Pancreas (tissue), 10 donors: ENCODE results near the gene LRP1B. TPM values are rescaled to one million over a fixed set of nuclear protein-coding genes. Genes with fewer than 3 reads are reported as not detected.

ENCODE experiments used
- ATAC-seq, 4 donors: fragments of 200-7000 bp; cut with Tn5 transposase; one replicate each; pipeline versions ENCODE4 v1.8.0 to v1.9.1; 2020; ENCODE audit warnings: mild to moderate bottlenecking in 4 of 4, moderate library complexity in 4 of 4
- DNase-seq, 6 donors: peaks; one replicate each; pipeline ENCODE4 v3.0.0-alpha.2; 2020
- FAIRE-seq: peaks from 2 replicates; lab custom pipeline; 2012; peaks lifted over from hg19 to GRCh38; lab: Jason Lieb, UNC
- H3K27ac ChIP-seq, 4 donors: fragments of 200-600 bp; sonication (generic); 1 replicate in 3 of 4; 2 replicates in 1 of 4; pipeline versions ENCODE4 v1.5.0 to v1.8.0; 2020
- H3K27me3 ChIP-seq, 4 donors: fragments of 200-600 bp; one replicate each; pipeline ENCODE4 v1.8.0; 2021
- H3K36me3 ChIP-seq, 3 donors: fragments of 200-600 bp; sonication (generic) in 1 of 3; one replicate each; pipeline versions ENCODE4 v1.5.0 to v1.8.0; 2020 to 2021
- H3K4me1 ChIP-seq, 3 donors: fragments of 200-600 bp; one replicate each; pipeline ENCODE4 v1.8.0; 2021
- H3K4me3 ChIP-seq, 4 donors: fragments of 200-600 bp; sonication (generic) in 2 of 4; one replicate each; pipeline versions ENCODE4 v1.5.0 to v1.8.0; 2020 to 2021
- H3K9me3 ChIP-seq, 4 donors: fragments of 200-600 bp; one replicate each; pipeline ENCODE4 v1.8.0; 2021
- WGBS, 2 donors: extraction: QIAGEN DNeasy Blood & Tissue Kit; methylation state at CpG; one replicate each; pipeline ENCODE4 v1.1.7; 2013; 5-methylcytosine and 5-hydroxymethylcytosine counted together
- intact Hi-C, 3 donors: fragments of 100-400 bp; cut with DNase I; formaldehyde crosslinking; loops; one replicate each; pipeline versions ENCODE4 v1.11.1 to v1.14.2; 2022
- polyA plus RNA-seq, 2 donors: library from polyadenylated mRNA; stranded (reverse); fragments of 200-250 nt; gene quantifications; one replicate each; pipeline ENCODE4 v1.2.3, GENCODE V29; 2013
- total RNA-seq, 6 donors: library from RNA; stranded (reverse); fragmentation: NEBNext Ultra II Directional in 4 of 6; extraction: Animal tissue kit (Norgen Biotek cat#: 25700) in 4 of 6; gene quantifications; one replicate each; pipeline versions ENCODE4 v1.2.1 to v1.2.4, GENCODE V29; 2021 to 2023
- TF ChIP-seq, protein P1 (sequence below), 4 donors: fragments of 200-600 bp; sonication (generic) in 3 of 4; IDR thresholded peaks; one replicate each; pipeline versions ENCODE4 v1.5.0 to v1.8.0; 2021; ENCODE audit warnings: antibody characterized with exemption in 4 of 4
- donor health status: healthy with polysubstance abuse.
- donor health status: DM: no; HTN: no; CAD: no; lungs with moderate emphysema.
- donor health status: DM: no; HTN: no; CAD: no.
- donor health status: control.
- donor health status: control.
- donor health status: Bipolar disorder and iron deficiency.
- donor health status: DM: yes; HTN: yes; CAD: no.
- donor health status: DM: no; HTN: no; CAD: no.
- donor health status: DM: no; HTN: no; CAD: no.
- donor health status: DM: yes; HTN: yes; CAD: no.

Gene LRP1B
- total and polyA plus RNA-seq, 8 donors = 0.06 to 0.55 (median 0.25) TPM

DNA sequence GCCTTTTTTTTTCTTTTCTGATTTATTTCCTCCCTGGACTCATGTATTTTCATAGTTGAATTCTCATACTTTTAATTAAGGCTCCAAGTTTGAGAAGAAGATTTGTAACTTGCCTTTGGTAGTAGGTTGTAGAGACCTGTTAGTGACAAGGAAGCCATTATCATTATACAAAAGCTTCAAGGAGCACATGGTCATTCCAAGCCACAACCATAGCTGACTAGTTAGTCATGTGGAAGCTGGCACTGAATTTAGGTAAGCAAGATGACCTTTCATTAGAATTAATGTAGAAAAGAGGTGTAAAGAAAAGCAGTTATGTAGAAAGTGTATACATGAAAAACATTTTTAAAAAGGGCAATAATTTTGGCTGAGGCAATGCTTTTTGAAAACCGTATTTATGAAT, 89.7 kb downstream of the LRP1B start:
- Histone ChIP-seq H3K27me3 (no peaks in the 10 kb centered on the region), H3K4me3 (no peak overlapping the region), H3K27ac (no peak overlapping the region), H3K4me1 (no peaks in the 10 kb centered on the region), H3K9me3 (no peaks in the 10 kb centered on the region), H3K36me3 (no peaks in the 10 kb centered on the region)
- WGBS, 2 donors = 65 to 86% methylated on average over 1 of the region's 1 CpG
- TF ChIP-seq, protein P1, sequence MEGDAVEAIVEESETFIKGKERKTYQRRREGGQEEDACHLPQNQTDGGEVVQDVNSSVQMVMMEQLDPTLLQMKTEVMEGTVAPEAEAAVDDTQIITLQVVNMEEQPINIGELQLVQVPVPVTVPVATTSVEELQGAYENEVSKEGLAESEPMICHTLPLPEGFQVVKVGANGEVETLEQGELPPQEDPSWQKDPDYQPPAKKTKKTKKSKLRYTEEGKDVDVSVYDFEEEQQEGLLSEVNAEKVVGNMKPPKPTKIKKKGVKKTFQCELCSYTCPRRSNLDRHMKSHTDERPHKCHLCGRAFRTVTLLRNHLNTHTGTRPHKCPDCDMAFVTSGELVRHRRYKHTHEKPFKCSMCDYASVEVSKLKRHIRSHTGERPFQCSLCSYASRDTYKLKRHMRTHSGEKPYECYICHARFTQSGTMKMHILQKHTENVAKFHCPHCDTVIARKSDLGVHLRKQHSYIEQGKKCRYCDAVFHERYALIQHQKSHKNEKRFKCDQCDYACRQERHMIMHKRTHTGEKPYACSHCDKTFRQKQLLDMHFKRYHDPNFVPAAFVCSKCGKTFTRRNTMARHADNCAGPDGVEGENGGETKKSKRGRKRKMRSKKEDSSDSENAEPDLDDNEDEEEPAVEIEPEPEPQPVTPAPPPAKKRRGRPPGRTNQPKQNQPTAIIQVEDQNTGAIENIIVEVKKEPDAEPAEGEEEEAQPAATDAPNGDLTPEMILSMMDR (IDR thresholded peaks at IDR 0.05) = no peak
- ATAC-seq = no peak
- FAIRE-seq = no peak
- intact Hi-C loops = no loop called here
- no peak for DNase-seq

DNA sequence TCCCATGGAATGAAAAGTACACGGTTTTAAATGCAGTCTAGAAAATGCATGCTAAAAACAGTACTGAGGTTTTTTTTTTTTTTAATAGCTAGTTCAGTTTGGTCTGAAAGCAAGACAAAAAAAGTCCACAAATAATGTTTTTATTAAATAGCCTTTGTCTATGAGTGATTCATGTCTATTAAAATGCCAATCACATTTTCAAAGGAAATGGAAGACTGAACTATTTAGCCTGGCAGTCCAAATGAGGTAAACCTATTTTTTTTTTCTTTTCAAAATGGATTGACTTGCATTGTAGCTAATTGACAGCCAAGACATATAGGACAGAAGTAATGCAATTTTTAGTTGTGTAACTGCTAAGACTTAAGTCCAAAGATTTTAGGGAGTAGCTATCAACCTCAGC, 90.3 kb downstream of the LRP1B start:
- H3K27ac ChIP-seq = no peak overlapping the region
- H3K4me1 ChIP-seq = no peaks in the 10 kb centered on the region
- ATAC-seq (no peak), FAIRE-seq (no peak), DNase-seq (no peak)
- H3K27me3 ChIP-seq = no peaks in the 10 kb centered on the region
- TF ChIP-seq, protein P1 (IDR thresholded peaks at IDR 0.05) = no peak
- 38 to 53% methylated on average over 1 of the region's 1 CpG for WGBS, 2 donors
- no peak overlapping the region for H3K4me3 ChIP-seq
- intact Hi-C loops = no loop called here
- no peaks in the 10 kb centered on the region for H3K36me3 ChIP-seq
- no peaks in the 10 kb centered on the region for H3K9me3 ChIP-seq

DNA sequence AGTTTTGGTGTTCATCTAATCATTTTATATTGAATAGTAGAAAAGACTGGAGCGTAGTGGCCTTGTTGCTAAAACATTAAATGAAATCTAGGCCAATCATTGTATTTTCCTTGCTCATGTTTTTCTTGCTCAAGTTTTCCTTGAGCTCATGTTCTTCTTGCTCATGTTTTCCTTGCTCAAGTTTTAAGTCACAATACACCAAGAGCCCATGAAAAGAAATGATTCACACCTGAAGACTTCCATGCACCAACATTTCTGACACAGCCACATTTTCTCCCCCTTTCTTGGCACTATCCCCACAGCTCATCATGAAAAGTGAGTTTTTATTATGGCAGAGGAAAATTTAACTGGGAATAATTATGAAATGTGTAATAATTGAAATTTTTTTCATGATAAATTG, 92.0 kb downstream of the LRP1B start:
- 86 to 90% methylated on average over 1 of the region's 1 CpG for WGBS, 2 donors
- Histone ChIP-seq H3K27me3 (no peaks in the 10 kb centered on the region), H3K4me1 (no peaks in the 10 kb centered on the region), H3K27ac (no peak overlapping the region), H3K4me3 (no peak overlapping the region), H3K36me3 (no peaks in the 10 kb centered on the region), H3K9me3 (no peaks in the 10 kb centered on the region)
- no peak for FAIRE-seq
- no peak for DNase-seq
- no peak for ATAC-seq
- TF ChIP-seq, protein P1 (IDR thresholded peaks at IDR 0.05) = no peak
- intact Hi-C loops = no loop called here

DNA sequence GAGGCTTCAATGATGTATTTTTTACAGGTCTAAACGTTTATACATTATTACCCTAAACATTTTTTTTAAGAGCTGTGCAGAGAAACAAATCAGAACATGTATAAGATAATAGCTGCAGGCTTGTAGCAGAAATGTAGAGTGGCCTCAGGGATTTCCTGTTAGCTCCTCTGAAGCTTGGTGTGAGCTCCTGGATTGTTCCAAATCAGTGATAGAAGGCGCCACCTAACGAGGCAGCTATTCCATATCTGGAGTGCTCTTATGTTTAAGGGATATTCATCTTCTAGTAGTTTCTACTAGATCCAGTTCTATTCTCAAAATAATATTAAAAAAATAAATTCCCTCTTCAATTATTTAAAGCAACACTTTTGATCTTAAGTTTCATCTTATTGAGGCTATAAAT, 93.1 kb downstream of the LRP1B start:
- Histone ChIP-seq H3K27me3 (no peaks in the 10 kb centered on the region), H3K4me1 (no peaks in the 10 kb centered on the region), H3K9me3 (no peaks in the 10 kb centered on the region), H3K36me3 (no peaks in the 10 kb centered on the region), H3K4me3 (no peak overlapping the region), H3K27ac (no peak overlapping the region)
- DNase-seq (no peak), FAIRE-seq (no peak), ATAC-seq (no peak)
- intact Hi-C loops = no loop called here
- WGBS, 2 donors = 22 to 36% methylated on average over 3 of the region's 3 CpGs
- TF ChIP-seq, protein P1 (IDR thresholded peaks at IDR 0.05) = no peak

DNA sequence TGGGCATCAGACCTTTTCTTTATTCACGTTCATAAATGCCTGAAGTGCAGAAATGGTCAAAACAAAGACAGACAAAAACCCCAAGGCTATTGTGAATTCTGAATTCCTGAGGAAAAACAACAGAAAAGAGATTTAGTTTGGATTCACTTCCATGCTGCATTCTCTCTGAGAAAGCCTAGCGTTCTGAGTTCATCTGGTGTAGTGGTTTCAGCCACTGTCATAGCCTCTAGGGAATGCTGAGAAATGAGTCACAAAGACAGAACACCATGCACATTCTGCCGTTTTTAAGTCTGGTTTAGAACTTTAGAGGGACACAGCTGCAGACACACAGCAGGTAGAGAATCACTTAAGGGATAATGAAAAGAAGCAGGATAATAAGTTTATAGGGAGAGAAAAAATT, 93.8 kb downstream of the LRP1B start:
- 42 to 53% methylated on average over 3 of the region's 3 CpGs for WGBS, 2 donors
- TF ChIP-seq, protein P1 (IDR thresholded peaks at IDR 0.05) = no peak

More for the DNA sequence above, 93.8 kb downstream of the LRP1B start:
- no peaks in the 10 kb centered on the region for H3K36me3 ChIP-seq
- H3K9me3 ChIP-seq = no peaks in the 10 kb centered on the region
- ATAC-seq (no peak), FAIRE-seq (no peak), DNase-seq (no peak)
- intact Hi-C loops = no loop called here
- H3K27ac ChIP-seq = no peak overlapping the region
- no peaks in the 10 kb centered on the region for H3K4me1 ChIP-seq
- no peak overlapping the region for H3K4me3 ChIP-seq
- H3K27me3 ChIP-seq = no peaks in the 10 kb centered on the region
